HuH-7.5 (cell line): ENCODE results near the gene MIR17HG.
"Not testable (repeated sequence)": the region's sequence is repeated elsewhere in the genome, so short reads cannot be mapped to it uniquely, and the experiment has no call there.

Experiments used
- DNase-seq: peaks from one replicate; pipeline ENCODE4 v3.0.0; 2011; ENCODE audit warnings: low spot score

Gene MIR17HG

GRCh38 chr13:91347202-91347995 lies at the start of gene MIR17HG:
Gene MIR17HG (plus strand): TSS chr13:91347687.
- peak; percentile 56 for DNase-seq

- DNase-seq, result no peak
Measured at GRCh38 chr13:91298060-91298459, 49.4 kb upstream of the MIR17HG start.

GRCh38 chr13:91302111-91302510 lies 45.4 kb upstream of the MIR17HG start:
- DNase-seq, result no peak

- DNase-seq, result no peak
Measured at GRCh38 chr13:91303031-91303430, 44.5 kb upstream of the MIR17HG start.

GRCh38 chr13:91304741-91305140 lies 42.7 kb upstream of the MIR17HG start:
- no peak for DNase-seq

- DNase-seq, result no peak
Measured at GRCh38 chr13:91305652-91306051, 41.8 kb upstream of the MIR17HG start.

- no peak for DNase-seq
Measured at GRCh38 chr13:91307887-91308286, 39.6 kb upstream of the MIR17HG start.

- DNase-seq, result no peak
Measured at GRCh38 chr13:91308299-91308698, 39.2 kb upstream of the MIR17HG start.

- no peak for DNase-seq
Measured at GRCh38 chr13:91311491-91311890, 36.0 kb upstream of the MIR17HG start.

GRCh38 chr13:91312324-91312723 lies 35.2 kb upstream of the MIR17HG start:
- no peak for DNase-seq

GRCh38 chr13:91313103-91313502 lies 34.4 kb upstream of the MIR17HG start:
- DNase-seq, result no peak

- no peak for DNase-seq
Measured at GRCh38 chr13:91313581-91313980, 33.9 kb upstream of the MIR17HG start.

GRCh38 chr13:91314888-91315287 lies 32.6 kb upstream of the MIR17HG start:
- no peak for DNase-seq

GRCh38 chr13:91318886-91319285 lies 28.6 kb upstream of the MIR17HG start:
- no peak for DNase-seq

GRCh38 chr13:91319996-91320395 lies 27.5 kb upstream of the MIR17HG start:
- DNase-seq, result no peak

GRCh38 chr13:91320990-91321389 lies 26.5 kb upstream of the MIR17HG start:
- not testable (repeated sequence) for DNase-seq

GRCh38 chr13:91323349-91323748 lies 24.1 kb upstream of the MIR17HG start:
- DNase-seq, result no peak

- no peak for DNase-seq
Measured at GRCh38 chr13:91326146-91326545, 21.3 kb upstream of the MIR17HG start.

- no peak for DNase-seq
Measured at GRCh38 chr13:91328726-91329125, 18.8 kb upstream of the MIR17HG start.

- DNase-seq, result no peak
Measured at GRCh38 chr13:91329733-91330132, 17.8 kb upstream of the MIR17HG start.

- DNase-seq, result no peak
Measured at GRCh38 chr13:91331047-91331915, 16.2 kb upstream of the MIR17HG start.

- no peak for DNase-seq
Measured at GRCh38 chr13:91346062-91346461, 1.4 kb upstream of the MIR17HG start.

- DNase-seq, result peak; percentile 8
Measured at GRCh38 chr13:91346850-91347201, 661 bp upstream of the MIR17HG start.
